Activated T-cell treated with anti-CD3 and anti-CD28 coated beads for 1 hour (primary cell): Measurements from ENCODE around the gene TSHZ1.
"Not testable (repeated sequence)": the region's sequence is repeated elsewhere in the genome, so short reads cannot be mapped to it uniquely, and the experiment has no call there.

Experiments used
- DNase-seq: peaks from one replicate; pipeline ENCODE4 v3.0.0-alpha.2; 2020; ENCODE audit warnings: low read depth

TSHZ1 gene

GRCh38 chr18:75183973-75184493 lies 26.6 kb upstream of the TSHZ1 start:
- DNase-seq: no peak

DNA sequence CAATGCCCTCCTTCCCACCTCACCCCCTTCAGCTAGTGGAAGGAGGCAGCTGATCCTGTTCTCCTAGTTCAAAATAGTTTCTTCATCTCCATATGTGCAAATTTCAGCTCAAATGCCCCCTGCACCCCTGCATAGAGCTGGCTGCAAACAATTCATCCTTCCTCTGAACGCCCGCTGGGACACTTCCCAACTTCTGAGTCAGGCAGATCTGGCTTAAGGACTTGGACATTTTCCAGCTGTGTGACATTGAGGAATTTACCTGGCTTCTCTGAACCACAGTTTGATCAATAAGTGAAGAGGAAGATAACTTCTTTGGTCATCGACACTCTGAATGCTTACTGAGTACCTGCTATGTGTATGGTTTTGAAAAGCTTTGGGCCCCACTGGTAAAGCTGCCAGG lies 25.1 kb upstream of the TSHZ1 start:
- DNase-seq: no peak

- DNase-seq: not testable (repeated sequence)
Measured at GRCh38 chr18:75187702-75188101, 22.9 kb upstream of the TSHZ1 start.

- DNase-seq: no peak
Measured at GRCh38 chr18:75189696-75190095, 20.9 kb upstream of the TSHZ1 start.

DNA sequence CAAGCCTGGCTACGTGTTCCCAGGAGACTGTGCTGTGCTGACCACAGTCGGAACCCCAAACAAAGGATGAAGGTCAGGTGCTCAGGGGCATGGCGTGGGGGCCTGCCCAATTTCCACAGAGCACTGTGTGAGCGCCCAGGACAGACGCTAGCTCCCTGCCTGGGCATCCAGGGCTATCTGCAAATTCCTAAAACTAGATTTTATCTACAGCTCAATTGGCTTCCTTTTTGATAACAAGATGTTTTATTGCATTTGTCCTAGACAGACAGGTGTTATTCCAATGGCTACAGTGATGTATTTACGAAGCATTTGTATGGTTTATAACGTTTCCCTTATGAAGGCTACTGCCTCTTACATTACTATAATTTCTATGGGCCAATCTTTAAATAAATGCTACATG lies 17.7 kb upstream of the TSHZ1 start:
- DNase-seq: no peak

GRCh38 chr18:75198036-75198435 lies 12.6 kb upstream of the TSHZ1 start:
- DNase-seq: no peak

- no peak for DNase-seq
Measured at GRCh38 chr18:75199327-75199726, 11.3 kb upstream of the TSHZ1 start.

- DNase-seq: no peak
Measured at GRCh38 chr18:75200071-75200470, 10.5 kb upstream of the TSHZ1 start.

DNA sequence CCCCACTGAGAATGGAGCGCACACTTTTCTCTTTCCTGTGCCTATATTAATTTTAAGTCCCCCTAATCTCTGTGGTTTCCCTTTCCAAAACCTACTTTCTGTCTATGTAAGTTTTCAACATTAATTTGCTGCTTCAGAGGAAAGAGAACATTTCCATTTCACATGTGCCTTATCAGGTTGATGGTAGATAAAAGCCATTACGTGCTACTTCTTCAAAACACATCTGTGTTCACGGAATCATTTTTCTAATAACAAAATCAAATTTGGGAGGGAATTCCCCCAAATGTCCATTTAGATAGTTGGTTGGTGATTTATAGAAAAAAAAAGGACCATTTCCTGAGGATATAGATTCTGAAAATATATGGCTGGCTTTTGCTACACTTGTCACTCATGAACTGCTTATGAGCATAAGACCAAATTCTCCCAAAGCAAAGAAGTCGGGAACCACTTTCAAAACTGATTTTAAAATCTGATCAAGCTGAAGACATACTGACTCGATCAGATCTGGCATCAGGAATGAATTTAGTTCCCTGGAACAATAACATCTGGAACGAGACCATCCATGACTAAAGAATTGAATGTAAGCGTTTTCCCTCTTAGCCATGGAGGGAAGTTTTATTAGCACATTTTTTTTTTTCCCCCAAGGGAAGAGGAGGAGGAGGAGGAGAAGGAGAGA lies 9.9 kb upstream of the TSHZ1 start:
- DNase-seq: no peak

DNA sequence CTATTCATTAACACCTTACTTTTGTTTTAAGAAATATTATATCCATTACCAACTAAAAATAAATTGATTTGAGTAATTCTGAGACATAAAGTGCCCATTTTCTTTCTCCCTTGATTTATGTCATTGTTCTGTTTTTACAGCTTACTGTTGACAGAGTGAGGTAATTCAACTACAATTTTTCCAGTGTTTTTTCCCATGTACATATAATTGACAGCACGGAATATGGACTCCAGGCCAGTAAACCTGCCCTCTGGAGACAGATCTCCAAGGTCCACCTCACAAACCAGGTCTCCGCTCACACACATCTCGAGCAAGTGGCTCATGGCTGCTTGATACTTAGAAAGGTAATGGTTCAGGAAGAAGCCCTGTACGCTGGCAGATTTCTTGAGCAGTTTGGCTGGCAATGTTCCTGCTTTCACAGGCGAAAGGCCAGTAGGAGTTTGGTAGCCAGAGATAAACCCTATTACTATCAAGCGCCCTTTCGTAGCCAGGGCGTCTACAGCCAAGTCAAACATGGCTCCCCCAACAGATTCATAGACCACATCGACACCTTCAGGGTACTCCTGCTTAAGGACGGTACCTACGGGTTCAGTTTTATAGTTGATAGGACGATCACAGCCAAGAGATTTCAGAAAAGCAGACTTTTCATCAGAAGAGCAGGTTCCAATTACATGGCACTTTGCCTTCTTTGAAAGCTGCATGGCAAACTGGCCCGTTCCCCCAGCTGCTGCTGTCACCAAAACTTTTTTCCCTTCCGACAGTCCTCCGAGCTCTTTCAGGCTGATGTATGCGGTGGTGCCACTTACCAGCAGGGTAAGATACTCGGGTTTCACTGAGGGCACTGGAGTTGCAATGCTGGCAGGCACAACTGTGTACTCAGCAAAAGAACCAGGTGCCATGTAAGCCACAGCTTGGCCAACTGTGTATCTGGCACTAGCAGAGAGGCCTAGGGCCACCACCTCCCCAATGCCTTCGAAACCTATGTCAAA lies 9.0 kb upstream of the TSHZ1 start:
- no peak for DNase-seq

DNA sequence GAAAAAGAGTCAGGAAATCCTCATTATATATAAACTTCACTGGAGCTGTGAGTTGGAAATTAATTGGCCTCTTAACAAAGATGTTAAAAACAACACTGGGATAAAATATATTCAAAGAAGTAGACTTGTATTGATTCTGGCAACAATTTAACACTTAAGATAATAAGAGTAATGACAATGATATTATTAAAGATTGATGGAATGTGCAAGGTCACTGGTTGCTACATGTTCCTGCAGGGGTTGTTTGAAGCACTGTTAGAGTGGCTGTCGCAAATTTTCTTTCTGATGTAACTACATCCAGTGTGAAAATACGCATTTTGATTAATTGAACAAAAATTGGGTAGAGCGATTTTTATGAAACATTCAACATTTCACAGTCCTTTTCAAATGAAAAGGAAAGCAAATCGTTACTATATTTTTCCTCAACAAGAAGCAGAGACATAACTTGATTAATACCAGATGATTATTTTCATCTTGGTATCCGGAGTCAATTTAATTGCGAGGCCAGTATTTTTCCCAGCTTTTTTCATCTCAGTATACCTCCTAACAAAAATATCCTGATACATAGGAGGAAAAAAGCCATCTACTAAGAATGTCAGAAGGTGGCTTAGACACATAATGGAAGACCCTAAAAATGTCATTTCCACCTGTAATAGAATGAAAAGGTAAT lies 7.8 kb upstream of the TSHZ1 start:
- DNase-seq: no peak

- DNase-seq: no peak
Measured at GRCh38 chr18:75203416-75204268, 7.0 kb upstream of the TSHZ1 start.

DNA sequence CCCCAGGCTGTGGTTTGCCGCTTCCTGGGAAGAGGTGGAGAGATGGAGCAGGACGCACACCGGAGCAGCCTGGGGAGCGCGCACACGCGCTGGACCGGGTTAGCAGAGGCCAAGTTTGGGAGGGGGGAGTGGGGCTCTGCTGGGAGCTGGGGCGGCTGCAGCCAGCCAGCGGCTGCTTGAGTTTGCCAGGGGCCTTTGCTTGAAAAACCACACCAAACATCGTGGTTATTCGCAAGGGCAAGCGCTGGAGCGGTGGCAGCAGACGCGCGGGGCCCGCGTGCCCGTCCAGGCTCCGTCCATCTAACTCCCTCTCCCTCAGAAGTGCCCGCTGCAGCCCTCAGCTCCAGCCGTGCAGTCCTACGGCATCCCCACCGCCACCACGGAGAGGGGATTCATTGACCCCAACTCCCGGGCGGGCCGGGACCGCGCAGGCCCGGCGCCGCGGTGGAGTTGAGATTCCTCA lies 6.3 kb upstream of the TSHZ1 start:
- no peak for DNase-seq

- no peak for DNase-seq
Measured at GRCh38 chr18:75204732-75205513, 5.7 kb upstream of the TSHZ1 start.

GRCh38 chr18:75205514-75206132 lies 5.0 kb upstream of the TSHZ1 start:
- no peak for DNase-seq

GRCh38 chr18:75206452-75207309 lies 3.9 kb upstream of the TSHZ1 start:
- DNase-seq: no peak

- DNase-seq: no peak
Measured at GRCh38 chr18:75207310-75208154, 3.1 kb upstream of the TSHZ1 start.

- peak; percentile 26 for DNase-seq
Measured at GRCh38 chr18:75208155-75208835, 2.3 kb upstream of the TSHZ1 start.
